Measurements from ENCODE around the gene RAPGEF5.

Gene RAPGEF5

GRCh38 chr7:22152690-22153089 lies 204.3 kb downstream of the RAPGEF5 start:
- DNase-seq (ENCODE audit: low read depth, low spot score) = no peak

DNA sequence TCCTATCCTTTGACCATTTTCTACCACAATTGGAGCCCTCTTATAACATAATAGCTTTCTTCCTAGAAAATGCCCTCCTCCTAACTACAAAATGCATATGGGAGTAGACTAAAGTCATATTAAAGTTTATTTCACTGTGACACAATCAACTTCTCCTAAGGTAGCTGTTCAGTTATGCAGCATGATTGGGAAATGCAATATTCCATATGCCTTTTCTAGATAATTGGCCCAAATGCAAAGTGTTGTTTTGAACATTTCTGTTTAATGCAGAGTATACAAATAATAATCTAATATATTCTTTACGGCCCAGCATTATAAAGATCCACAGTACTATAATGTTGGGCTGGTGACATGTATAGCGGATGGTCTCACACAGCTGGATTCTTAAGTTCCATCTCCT lies 205.1 kb downstream of the RAPGEF5 start:
- no peak for DNase-seq (ENCODE audit: low read depth, low spot score)

DNA sequence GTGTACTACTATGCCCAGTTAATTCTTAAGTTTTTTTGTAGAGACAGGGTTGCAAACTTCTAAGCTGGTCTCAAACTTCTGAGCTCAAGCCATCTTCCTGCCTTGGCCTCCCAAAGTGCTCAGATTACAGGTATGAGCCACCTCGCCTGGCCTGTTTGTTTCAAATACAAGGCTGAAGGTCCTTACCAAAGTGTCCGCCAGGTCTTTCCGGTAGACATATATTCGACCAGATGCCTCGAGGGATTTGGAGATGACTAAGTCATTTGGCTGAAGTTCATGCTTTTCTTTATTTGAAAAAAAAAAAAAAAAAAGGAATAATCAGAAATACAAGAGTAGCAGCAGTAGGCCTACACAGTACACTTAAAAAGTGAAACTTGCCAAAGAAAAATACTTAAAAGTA lies 206.7 kb downstream of the RAPGEF5 start:
- no peak for DNase-seq (ENCODE audit: low read depth, low spot score)

DNA sequence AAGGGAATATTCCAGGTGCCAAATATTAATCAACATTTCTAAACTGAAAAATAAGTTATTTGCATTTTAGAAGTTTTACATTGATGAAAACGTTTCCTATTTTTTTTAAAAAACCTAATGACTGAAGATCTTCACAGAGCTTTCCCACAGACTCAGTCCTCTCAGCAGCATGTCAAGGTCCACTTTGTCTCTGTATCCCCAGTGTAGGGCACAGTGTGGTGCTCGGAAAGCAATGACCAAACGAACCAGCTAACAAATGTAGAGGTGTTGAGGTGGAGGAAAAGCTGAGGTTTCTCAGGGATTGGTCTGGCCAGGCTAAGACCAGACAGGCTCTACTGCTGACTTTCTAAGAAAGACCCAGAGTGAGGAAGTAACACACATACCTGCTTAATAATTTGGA lies 209.1 kb downstream of the RAPGEF5 start:
- no peak for DNase-seq (ENCODE audit: low read depth, low spot score)

DNA sequence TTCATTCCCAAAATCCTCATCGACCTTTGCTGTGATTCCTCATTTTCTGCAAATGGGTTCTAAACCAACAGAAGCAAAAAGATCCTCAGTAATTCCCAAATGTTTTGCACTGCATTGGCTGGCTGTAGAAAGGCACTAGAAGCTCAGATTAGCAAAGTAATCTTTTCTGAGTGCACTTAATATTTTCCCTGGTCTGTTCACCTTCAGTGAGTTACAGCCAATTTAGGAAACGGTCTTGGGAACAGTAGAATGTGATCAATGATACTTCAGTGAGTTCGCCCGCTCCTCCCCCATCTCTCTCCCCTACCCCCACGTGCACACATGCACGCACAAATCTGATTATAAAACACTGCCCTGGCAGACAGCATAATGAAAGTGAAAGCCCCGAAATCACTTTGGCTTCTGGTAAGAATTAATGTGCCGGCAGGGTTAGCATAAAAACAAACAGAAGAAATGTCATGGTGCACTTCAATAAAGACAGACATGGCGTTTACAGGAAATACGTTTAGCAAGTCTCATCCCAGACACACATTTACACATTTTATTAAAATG lies 209.9 kb downstream of the RAPGEF5 start:
- no peak for DNase-seq (ENCODE audit: low read depth, low spot score)

- DNase-seq (ENCODE audit: low read depth, low spot score) = no peak
These were observed 212.0 kb downstream of the RAPGEF5 start for GRCh38 chr7:22144950-22145349.

GRCh38 chr7:22143491-22143890 lies 213.5 kb downstream of the RAPGEF5 start:
- no peak for DNase-seq (ENCODE audit: low read depth, low spot score)

- DNase-seq (ENCODE audit: low read depth, low spot score) = no peak
These were observed 214.4 kb downstream of the RAPGEF5 start for GRCh38 chr7:22142572-22142971.

GRCh38 chr7:22141355-22141754 lies 215.6 kb downstream of the RAPGEF5 start:
- no peak for DNase-seq (ENCODE audit: low read depth, low spot score)

DNA sequence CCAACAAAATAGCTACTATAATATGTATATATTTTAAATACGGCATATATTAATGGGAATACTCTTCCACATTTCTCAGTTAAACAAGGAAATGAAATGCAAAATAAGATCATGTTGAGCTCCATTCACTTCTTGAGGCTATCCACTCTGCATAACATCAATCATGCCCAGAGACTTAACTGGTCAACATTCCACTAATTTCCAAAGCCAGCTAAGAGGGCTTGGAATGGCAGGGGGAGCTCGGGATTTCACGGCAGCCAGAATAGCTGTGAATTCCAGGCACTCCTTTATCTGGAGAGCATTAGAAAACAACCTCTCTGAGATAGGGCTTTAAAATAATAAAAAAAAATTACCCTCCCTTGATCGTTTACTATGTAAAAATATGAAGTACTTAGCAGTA lies 216.4 kb downstream of the RAPGEF5 start:
- DNase-seq (ENCODE audit: low read depth, low spot score) = peak; percentile 60

GRCh38 chr7:22138886-22139285 lies 218.1 kb downstream of the RAPGEF5 start:
- DNase-seq (ENCODE audit: low read depth, low spot score) = no peak

DNA sequence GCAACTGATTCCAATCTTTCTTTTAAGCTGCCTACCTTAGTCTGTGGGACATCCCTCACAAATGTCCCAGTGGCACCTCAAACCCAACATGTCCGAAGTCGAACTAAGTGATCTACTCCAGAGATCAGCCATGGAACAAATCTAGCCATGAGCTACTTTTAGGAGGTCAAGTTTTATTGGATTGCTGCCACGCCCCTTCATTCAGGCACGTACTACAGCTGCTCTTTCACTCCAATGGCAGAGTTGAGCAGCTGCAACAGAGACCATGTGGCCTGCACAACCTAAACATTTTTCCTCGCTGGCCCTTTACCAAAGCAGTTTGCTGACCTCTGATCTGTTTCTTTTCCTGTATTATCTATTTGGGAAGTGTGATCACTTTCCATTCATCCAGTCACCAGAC lies 218.8 kb downstream of the RAPGEF5 start:
- DNase-seq (ENCODE audit: low read depth, low spot score) = no peak

GRCh38 chr7:22137466-22137865 lies 219.5 kb downstream of the RAPGEF5 start:
- no peak for DNase-seq (ENCODE audit: low read depth, low spot score)

DNA sequence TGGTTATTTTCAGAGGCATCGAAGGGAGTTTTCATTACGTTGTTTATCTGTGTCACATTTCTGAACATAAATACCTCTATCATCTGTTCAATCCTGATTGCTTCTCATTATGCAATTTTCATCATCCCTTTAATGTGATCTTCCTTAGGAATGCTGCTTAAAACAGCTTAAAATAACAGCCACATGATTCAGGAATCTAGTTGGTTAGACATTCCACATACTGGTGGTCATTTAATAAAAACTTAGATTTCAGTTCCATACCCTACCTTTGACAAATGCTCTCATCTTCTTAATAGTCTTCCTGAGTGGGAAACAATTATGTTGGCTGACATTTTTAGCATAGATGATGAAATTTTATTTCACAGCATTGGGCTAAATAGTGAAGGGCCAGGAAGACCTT lies 219.9 kb downstream of the RAPGEF5 start:
- no peak for DNase-seq (ENCODE audit: low read depth, low spot score)

DNA sequence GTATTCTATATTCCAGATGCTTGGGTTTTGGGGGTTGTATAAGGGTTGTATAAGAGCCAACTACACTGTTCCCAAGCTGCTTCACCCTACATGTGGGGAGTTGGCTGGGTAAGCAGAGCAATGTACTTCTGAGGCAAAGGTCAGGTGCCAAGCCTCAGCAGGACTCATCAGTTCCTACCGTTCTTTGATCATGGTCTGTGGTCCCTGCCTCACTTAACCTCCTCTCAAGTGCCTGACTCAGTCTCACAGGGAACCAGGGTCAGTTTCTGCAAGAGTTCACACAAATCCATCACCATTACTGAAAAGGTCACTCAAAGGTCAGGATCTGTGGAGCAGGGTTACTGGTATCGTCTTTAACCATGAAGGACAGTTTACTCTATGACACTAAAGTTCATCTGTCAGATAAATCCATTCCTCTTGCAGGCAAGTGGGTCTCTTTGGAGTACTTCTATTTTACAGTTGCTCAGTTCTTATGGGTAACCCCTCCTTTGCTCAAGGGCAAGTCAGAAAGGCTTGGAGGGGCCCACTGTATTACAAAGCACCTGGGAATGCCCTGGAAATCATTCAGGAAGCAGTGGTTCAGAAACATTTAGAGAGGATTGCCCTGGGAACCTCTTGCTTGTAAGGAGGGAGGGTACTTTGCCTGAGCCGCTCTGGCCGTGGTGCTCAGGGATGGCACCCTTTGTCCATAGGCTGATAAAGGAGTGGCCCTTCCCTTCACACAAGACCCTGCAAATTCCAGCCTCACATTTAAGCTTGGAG lies 227.0 kb downstream of the RAPGEF5 start:
- peak; percentile 39 for DNase-seq (ENCODE audit: low read depth, low spot score)

DNA sequence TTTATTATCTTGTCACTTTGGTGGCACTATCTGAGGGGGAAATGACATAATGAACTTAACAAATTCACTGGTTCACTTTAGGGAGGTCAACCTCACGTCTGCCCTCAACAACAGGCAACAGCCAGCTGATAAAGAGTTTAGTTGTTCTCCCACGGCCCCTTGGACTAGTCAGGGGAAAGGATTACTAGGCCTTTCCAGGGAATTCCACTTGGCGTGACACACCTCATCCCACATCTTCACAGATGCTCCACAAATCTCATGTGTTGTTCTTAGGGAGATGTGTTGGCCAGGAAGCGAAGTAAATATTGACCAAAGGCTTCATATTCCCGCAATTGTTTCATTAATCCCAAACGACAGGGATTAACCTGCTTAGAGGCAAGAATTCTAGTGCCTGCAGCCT lies 227.8 kb downstream of the RAPGEF5 start:
- no peak for DNase-seq (ENCODE audit: low read depth, low spot score)

DNA sequence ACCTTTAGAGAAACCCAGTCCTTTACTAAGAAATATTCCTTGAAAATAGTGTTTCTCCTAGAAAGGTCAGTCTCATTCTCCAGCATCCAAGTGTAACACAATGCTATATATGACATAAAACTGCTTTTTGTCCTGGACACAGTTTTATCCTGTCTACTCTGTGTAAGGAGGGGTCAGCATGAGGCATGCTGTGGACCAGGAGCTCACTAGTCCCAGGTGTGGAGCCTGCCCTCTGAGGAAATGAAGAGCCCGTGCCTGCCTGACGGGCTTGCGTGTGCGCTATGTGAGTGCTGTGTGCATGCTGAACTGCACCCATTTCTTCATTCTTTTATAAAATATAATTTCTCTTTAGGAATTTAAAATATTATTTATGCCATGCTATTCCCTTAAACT lies 228.4 kb downstream of the RAPGEF5 start:
- no peak for DNase-seq (ENCODE audit: low read depth, low spot score)

DNA sequence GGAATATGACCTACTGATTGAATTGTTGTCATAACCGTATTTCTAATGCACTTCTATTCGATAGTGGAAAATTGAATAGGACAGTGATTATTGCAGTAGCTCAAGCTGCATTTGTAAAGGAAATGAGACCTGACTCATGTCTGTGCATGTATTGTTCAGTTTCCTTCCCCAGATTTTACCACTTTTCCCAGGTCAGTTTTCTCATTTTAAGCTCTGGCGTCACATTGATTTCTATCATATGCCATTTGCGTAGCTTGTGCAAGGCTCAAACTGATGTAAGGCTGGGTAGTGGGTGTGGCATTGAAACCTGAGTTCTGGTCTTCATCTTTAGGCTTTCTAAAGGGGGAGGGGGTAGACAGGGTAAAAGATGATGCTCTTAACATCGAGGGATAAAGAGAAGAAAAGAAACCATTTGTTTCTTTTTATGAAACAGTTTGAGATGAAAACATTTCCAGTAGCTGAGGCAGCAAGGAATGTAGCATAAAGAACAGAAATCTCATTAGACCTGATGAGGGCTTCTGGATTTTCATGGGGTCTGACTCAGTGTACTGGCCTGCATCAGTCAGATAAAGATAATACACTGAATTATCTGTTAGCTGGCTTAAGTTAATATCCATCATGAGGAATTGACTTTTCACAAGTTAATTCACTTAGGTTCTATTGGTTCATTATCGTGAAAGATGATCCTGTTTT lies 229.0 kb downstream of the RAPGEF5 start:
- DNase-seq (ENCODE audit: low read depth, low spot score) = no peak

GRCh38 chr7:22125436-22125835 lies 231.5 kb downstream of the RAPGEF5 start:
- DNase-seq (ENCODE audit: low read depth, low spot score) = no peak

DNA sequence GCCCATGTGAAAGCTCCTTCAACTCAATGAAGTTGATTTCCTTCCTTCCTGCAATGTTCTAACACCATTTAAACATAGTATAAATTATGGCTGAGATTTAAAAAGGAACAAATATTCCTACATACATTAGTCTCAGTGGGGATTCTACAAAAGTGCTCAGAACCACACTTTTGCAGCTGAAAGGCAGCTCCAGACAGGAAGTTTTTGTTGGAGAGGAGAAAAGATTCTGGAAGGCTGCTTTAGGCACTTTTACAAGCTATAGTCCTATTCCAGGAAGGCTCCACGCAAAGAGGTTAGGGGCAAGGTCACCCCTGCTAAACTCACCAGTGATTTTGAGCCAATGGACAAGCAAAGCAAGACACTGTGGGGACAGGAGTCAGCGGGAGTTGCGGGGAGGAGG lies 232.0 kb downstream of the RAPGEF5 start:
- no peak for DNase-seq (ENCODE audit: low read depth, low spot score)

DNA sequence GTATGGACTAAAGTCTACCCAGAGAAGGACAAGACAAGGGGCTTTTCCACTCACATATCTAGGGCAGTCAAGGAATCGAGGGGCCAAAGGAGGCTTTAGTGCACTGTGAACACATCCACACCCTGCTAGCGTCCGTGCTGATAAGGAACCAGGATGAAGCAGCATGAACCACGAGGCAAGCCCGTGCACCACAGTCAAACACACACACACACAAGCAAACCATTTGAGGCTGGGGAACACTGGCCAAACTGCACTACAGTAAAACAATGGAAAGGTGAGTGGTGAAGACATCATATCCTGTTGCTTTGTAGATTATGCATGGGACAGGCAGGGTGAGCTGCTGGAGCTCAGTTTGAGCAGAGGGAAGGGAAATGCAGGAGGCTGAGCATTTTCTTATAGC lies 233.8 kb downstream of the RAPGEF5 start:
- DNase-seq (ENCODE audit: low read depth, low spot score) = no peak

- DNase-seq (ENCODE audit: low read depth, low spot score) = no peak
These were observed 235.1 kb downstream of the RAPGEF5 start for GRCh38 chr7:22121702-22122474.

All from ELF-1 (cell line).